ENCODE results near the gene IFI27L2.

GRCh38 chr14:94113073-94113472 is 16.3 kb downstream of the IFI27L2 start:
- TF ChIP-seq CTCF (IDR thresholded peaks at IDR 0.05; ENCODE audit: low read depth, low read length) (no peak), EZH2phosphoT487 (IDR thresholded peaks at IDR 0.05; ENCODE audit: low read depth) (no peak)

Measured in OCI-LY3 (cell line).